NCI-H345 treated with DMSO at 0.1 percent for 48 hours (cell line): Measurements from ENCODE around the gene TNP2.
A peak's percentile ranks its signal among the peaks of the same experiment; 100 is the strongest.

Experiments
- DNase-seq: peaks from one replicate; lab custom pipeline; 2025; ENCODE audit not compliant: unreplicated experiment; lab: John Stamatoyannopoulos, UW

Gene TNP2

GRCh38 chr16:11277607-11278337, 8.6 kb upstream of the TNP2 start:
- DNase-seq: no peak

- DNase-seq: no peak
Measured at GRCh38 chr16:11276896-11277593, 7.9 kb upstream of the TNP2 start.

- DNase-seq: no peak
Measured at GRCh38 chr16:11276143-11276895, 7.2 kb upstream of the TNP2 start, which contains the start of gene PRM2. TSS of gene PRM2 (minus strand) at chr16:11276480. CDS start at chr16:11276370, 110 bp downstream.

GRCh38 chr16:11274964-11275363, 5.8 kb upstream of the TNP2 start:
- DNase-seq: no peak

GRCh38 chr16:11273721-11274324, 4.7 kb upstream of the TNP2 start:
- DNase-seq: no peak

GRCh38 chr16:11272921-11273720, 4.0 kb upstream of the TNP2 start, which contains the start of gene PRM3:
TSS of gene PRM3 (minus strand) at chr16:11273629. CDS start at chr16:11273595, 34 bp downstream.
- DNase-seq: no peak

GRCh38 chr16:11272484-11272883, 3.4 kb upstream of the TNP2 start:
- no peak for DNase-seq

- DNase-seq: no peak
Measured at GRCh38 chr16:11271610-11272009, 2.5 kb upstream of the TNP2 start.

GRCh38 chr16:11270602-11271162, 1.6 kb upstream of the TNP2 start:
- DNase-seq: no peak

GRCh38 chr16:11265124-11265523, 4.0 kb downstream of the TNP2 start:
- DNase-seq: no peak

GRCh38 chr16:11264155-11264832, 4.8 kb downstream of the TNP2 start:
- DNase-seq: no peak

- no peak for DNase-seq
Measured at GRCh38 chr16:11263737-11264136, 5.4 kb downstream of the TNP2 start.

- DNase-seq: no peak
Measured at GRCh38 chr16:11262915-11263314, 6.2 kb downstream of the TNP2 start.

GRCh38 chr16:11260596-11260966, 8.5 kb downstream of the TNP2 start:
- DNase-seq: no peak

- no peak for DNase-seq
Measured at GRCh38 chr16:11259655-11260595, 9.2 kb downstream of the TNP2 start.

GRCh38 chr16:11258553-11259492, 10.3 kb downstream of the TNP2 start:
- DNase-seq: no peak

GRCh38 chr16:11257131-11257938, 11.8 kb downstream of the TNP2 start:
- peak; percentile 50 for DNase-seq
